Activated naive CD8-positive, alpha-beta T cell treated with anti-CD3 and anti-CD28 coated beads, Interleukin-2, amount 10 ng/mL, durations not matched to agents 7 days and 5 days (primary cell): ENCODE data around the gene DTYMK. TPM values are rescaled to one million over a fixed set of nuclear protein-coding genes. Genes with fewer than 3 reads are reported as not detected.

Source experiments
- ATAC-seq: fragments of 150-1000 bp; cut with Tn5 transposase; one replicate; pipeline ENCODE4 v1.10.0; 2021; ENCODE audit warnings: low read depth, moderate library complexity
- POLR2A ChIA-PET: fragments of 350-600 bp; sonication (Branson Sonifier 250); formaldehyde crosslinking; loops from one replicate; lab custom pipeline; 2021; ENCODE audit warnings: antibody characterized with exemption; lab: Charles Lee
- DNase-seq: peaks from one replicate; pipeline ENCODE4 v3.0.0; 2021
- H3K27ac Mint-ChIP-seq: one replicate; pipeline ENCODE4 v1.8.0; 2022; ENCODE audit warnings: mild to moderate bottlenecking, mixed read lengths
- H3K27me3 Mint-ChIP-seq: one replicate; pipeline ENCODE4 v1.8.0; 2022; ENCODE audit warnings: mild to moderate bottlenecking, moderate library complexity, mixed read lengths
- H3K36me3 Mint-ChIP-seq: one replicate; pipeline ENCODE4 v1.8.0; 2021; ENCODE audit warnings: mild to moderate bottlenecking, mixed read lengths
- H3K4me1 Mint-ChIP-seq: one replicate; pipeline ENCODE4 v1.8.0; 2021; ENCODE audit warnings: mixed read lengths
- H3K4me3 Mint-ChIP-seq: one replicate; pipeline ENCODE4 v1.8.0; 2022; ENCODE audit warnings: mild to moderate bottlenecking, moderate library complexity, mixed read lengths
- H3K9me3 Mint-ChIP-seq: one replicate; pipeline ENCODE4 v1.8.0; 2021; ENCODE audit warnings: mixed read lengths
- total RNA-seq, 2 experiments: library from RNA; stranded (reverse); gene quantifications; one replicate each; pipeline ENCODE4 v1.2.3, GENCODE V29; 2021

Gene DTYMK
- total RNA-seq, 2 experiments from 2014 or later = 56.5 to 67.9 TPM

DNA sequence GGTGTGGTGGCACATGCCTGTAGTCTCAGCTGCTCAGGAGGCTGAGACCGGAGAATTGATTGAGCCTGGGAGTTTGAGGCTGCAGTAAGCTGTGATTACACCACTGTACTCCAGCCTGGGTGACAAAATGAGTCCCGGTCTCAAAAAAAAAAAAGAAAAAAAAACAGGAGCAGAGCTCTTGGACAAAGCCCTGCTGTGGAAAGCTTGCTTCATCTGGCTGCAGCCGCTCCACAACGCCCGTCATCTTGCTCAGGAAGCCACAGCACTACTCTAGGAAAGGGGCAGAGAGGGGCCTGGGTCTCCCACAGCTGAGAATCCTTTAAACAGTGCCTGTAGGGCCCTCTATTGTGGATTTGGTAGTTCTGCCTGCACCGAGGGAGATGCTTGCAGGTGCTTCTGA is 38.2 kb downstream of the DTYMK start:
- ATAC-seq = no peak
- H3K27ac Mint-ChIP-seq = no peak overlapping the region
- H3K4me3 Mint-ChIP-seq = no peak overlapping the region
- H3K9me3 Mint-ChIP-seq = no peaks in the 10 kb centered on the region
- peaks cover 2% of the 10 kb centered on the region for H3K36me3 Mint-ChIP-seq
- POLR2A ChIA-PET = no interaction called here
- DNase-seq = no peak
- H3K4me1 Mint-ChIP-seq = peaks cover 5% of the 10 kb centered on the region
- H3K27me3 Mint-ChIP-seq = no peaks in the 10 kb centered on the region

DNA sequence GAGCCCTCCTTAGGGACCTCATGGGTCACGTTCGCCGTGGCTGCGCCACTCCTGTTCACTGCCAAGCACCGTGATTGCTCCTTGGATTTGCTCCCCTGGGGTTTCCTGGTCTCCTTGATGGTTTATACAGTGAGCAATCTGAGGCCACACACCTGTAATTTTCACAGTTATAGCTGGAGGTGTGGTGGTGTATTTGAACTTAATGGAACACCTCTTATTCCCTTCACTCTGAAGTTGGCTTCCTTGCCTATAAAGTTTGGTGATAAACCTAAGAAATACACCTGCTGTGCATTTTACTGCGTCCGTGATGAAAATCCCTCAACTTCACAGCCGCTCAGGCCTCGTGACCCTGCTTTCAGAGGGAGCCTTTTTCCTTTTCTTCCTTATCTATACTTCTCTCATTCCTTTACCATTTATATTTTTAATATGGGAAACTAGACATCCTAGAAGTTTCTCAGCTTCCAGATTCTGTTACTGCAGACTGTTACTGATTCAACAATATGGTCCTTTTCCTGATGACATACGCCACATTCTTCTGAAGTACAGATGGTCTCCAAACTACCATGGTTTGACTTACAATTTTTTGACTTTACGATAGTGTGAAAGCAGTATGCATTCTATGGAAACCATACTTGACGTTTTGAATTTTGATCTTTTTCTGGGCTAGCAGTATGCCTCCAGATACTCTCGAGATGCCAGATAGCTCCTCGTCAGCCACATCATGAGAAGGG is 40.5 kb downstream of the DTYMK start:
- Mint-ChIP-seq H3K9me3 (no peaks in the 10 kb centered on the region), H3K4me3 (no peak overlapping the region), H3K27me3 (no peaks in the 10 kb centered on the region), H3K4me1 (peaks cover 7% of the 10 kb centered on the region), H3K27ac (no peak overlapping the region), H3K36me3 (peaks cover 2% of the 10 kb centered on the region)
- POLR2A ChIA-PET = interaction anchor here (0.7 kb wide), 1 partner anchor 33 kb away, joined by 3 read pairs; no protein-coding TSS in a partner anchor
- ATAC-seq (no peak), DNase-seq (no peak)

- H3K4me1 Mint-ChIP-seq = peaks cover 11% of the 10 kb centered on the region
Measured at GRCh38 chr2:241645056-241645914, 41.3 kb downstream of the DTYMK start.

DNA sequence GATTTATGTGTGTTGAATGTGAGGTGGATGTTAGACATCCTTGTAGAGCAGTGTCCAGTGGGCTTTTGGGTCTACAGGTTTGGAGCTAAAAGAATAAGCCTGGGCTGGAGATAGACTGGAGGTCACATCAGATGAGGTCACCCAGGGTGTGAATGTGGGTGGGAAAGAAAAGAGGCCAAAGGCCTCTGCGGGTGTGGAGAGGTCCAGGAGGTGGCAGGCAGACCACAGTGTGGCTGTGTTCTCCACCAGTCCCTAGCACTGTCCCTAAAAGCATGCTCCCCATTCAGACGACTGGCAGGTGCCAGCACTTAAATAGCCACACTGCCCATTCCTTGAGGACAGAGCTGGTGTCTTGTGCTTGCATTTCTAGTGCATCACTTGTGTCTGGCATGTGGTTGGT is 45.0 kb downstream of the DTYMK start:
- ATAC-seq (no peak), DNase-seq (no peak)
- H3K27me3 Mint-ChIP-seq = no peaks in the 10 kb centered on the region
- POLR2A ChIA-PET = no interaction called here
- peaks cover 3% of the 10 kb centered on the region for H3K9me3 Mint-ChIP-seq
- H3K27ac Mint-ChIP-seq = no peak overlapping the region
- H3K4me1 Mint-ChIP-seq = peaks cover 23% of the 10 kb centered on the region
- no peak overlapping the region for H3K4me3 Mint-ChIP-seq
- H3K36me3 Mint-ChIP-seq = peaks cover 21% of the 10 kb centered on the region

More at GRCh38 chr2:241645056-241645914, 41.3 kb downstream of the DTYMK start:
- Mint-ChIP-seq H3K36me3 (peaks cover 5% of the 10 kb centered on the region), H3K4me3 (no peak overlapping the region), H3K27ac (no peak overlapping the region), H3K27me3 (no peaks in the 10 kb centered on the region), H3K9me3 (no peaks in the 10 kb centered on the region)
- DNase-seq (no peak), ATAC-seq (no peak)
- POLR2A ChIA-PET = no interaction called here

DNA sequence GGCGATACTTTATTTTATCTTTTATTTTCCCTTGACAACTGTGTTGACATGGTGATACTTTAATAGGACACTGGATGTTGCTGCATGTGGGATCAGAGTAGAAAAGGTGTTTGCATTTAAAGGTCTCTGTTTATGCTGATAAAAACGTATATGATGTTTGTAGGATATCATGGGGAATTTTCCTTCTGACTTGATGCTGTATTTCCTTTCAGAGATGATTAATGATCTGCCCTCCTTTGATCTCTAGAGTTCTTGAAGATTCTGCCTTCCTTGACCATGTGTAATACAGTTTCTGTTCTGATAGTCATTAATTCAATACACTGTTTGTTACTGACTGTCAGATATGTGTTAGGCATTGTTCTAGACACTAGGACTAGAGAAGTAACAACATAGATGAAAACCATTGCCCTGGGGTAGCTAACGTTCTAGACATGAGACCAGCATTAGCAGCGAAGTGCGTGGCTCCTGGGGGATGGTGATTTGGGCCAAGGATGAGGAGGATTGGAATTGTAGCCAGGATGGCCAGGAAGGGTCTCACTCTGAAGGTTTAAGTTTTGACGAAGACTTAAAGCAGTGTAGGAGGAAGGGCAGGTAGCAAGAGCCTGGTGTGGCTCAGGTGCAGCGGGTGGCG is 46.3 kb downstream of the DTYMK start:
- DNase-seq (no peak), ATAC-seq (no peak)
- Mint-ChIP-seq H3K4me3 (no peak overlapping the region), H3K4me1 (peaks cover 32% of the 10 kb centered on the region), H3K9me3 (peaks cover 3% of the 10 kb centered on the region), H3K27me3 (no peaks in the 10 kb centered on the region), H3K36me3 (peaks cover 21% of the 10 kb centered on the region), H3K27ac (no peak overlapping the region)
- POLR2A ChIA-PET = no interaction called here

DNA sequence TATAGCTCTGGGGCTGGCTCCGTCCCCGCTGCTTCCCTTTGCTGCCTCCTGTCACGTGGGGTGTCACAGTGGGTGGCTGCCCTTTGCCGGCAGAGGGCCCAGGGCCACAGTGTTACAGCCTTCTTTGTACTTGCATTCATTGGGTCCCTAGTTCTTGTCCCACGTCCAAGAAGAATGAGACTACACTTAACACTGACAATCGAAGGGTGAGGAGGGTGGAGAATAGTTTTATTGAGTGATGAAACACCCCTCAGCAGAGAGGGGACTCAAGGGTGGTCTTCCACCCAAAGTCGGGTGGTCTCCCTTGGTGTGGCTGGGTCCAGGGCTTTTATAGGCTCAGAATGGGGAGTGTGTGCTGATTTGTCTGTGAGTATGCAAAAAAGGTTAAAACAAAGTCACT is 47.2 kb downstream of the DTYMK start:
- H3K4me1 Mint-ChIP-seq = peaks cover 38% of the 10 kb centered on the region
- peaks cover 21% of the 10 kb centered on the region for H3K36me3 Mint-ChIP-seq
- no peak for ATAC-seq
- no peak overlapping the region for H3K4me3 Mint-ChIP-seq
- no peaks in the 10 kb centered on the region for H3K27me3 Mint-ChIP-seq
- H3K27ac Mint-ChIP-seq = no peak overlapping the region
- peaks cover 3% of the 10 kb centered on the region for H3K9me3 Mint-ChIP-seq
- POLR2A ChIA-PET = interaction anchor here (1.6 kb wide), 1 partner anchor 49 kb away, joined by 3 read pairs; no protein-coding TSS in a partner anchor
- no peak for DNase-seq

GRCh38 chr2:241638940-241639339 is 47.7 kb downstream of the DTYMK start:
- POLR2A ChIA-PET = interaction anchor here (1.6 to 2.1 kb wide), 3 partner anchors 21 to 49 kb away, joined by 3 to 12 read pairs (median 5); no protein-coding TSS in a partner anchor
- ATAC-seq (no peak), DNase-seq (no peak)
- H3K27me3 Mint-ChIP-seq = no peaks in the 10 kb centered on the region
- peak overlapping the region; percentile 93 for H3K4me3 Mint-ChIP-seq
- H3K36me3 Mint-ChIP-seq = peaks cover 21% of the 10 kb centered on the region
- peaks cover 3% of the 10 kb centered on the region for H3K9me3 Mint-ChIP-seq
- H3K27ac Mint-ChIP-seq = no peak overlapping the region
- H3K4me1 Mint-ChIP-seq = peaks cover 38% of the 10 kb centered on the region

DNA sequence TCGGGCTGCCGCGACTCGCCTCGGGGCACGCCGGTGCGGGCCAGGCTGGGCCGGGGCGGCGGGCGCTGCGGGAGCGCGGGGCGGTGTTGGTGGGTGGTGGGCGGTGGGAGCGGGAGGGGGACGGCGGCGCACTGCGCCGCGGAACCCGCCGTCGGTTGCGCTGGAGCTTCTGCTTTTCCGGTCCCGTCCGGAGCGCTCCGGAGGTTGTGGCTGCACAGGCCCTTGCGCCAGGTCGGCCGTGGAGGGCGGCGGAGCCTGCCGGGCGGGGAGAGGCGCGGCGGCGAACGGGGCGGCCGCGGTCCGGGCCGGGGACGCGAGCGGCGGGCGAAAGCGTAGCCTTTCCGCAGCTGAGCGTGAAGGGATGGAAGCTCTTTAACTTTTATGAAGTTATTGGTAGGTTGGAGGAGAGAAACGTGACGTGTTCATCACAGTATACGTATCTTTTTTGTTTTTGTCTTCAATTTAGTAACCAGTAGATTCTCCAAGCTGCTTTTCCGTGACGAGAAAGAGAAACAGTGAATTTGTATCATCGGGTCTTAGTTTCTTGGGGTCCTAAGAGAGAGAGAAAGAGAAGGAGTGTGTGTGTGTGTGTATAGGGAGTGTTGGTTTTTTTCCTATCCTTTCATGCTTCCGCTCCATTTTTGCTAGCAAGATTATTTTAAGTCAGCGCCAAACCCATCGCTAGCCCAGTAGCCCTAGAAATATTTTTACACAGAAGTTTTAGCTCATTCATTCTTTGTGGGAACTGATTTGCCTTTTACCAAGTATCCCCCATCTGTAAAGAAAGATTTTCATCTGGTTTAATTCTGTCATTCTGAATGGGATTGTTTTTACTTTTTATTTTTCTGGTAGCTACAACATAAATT is 48.6 kb downstream of the DTYMK start:
- ATAC-seq (peak; percentile 18), DNase-seq (no peak)
- Mint-ChIP-seq H3K9me3 (peaks cover 3% of the 10 kb centered on the region), H3K36me3 (peaks cover 21% of the 10 kb centered on the region), H3K4me1 (peaks cover 38% of the 10 kb centered on the region), H3K27me3 (no peaks in the 10 kb centered on the region), H3K27ac (peak overlapping the region; percentile 91), H3K4me3 (peak overlapping the region; percentile 93)
- POLR2A ChIA-PET = interaction anchor here (0.6 to 2.1 kb wide), 13 partner anchors 16 to 412 kb away, joined by 3 to 12 read pairs (median 4); partner anchors contain the start of genes D2HGDH, DTYMK and ING5

DNA sequence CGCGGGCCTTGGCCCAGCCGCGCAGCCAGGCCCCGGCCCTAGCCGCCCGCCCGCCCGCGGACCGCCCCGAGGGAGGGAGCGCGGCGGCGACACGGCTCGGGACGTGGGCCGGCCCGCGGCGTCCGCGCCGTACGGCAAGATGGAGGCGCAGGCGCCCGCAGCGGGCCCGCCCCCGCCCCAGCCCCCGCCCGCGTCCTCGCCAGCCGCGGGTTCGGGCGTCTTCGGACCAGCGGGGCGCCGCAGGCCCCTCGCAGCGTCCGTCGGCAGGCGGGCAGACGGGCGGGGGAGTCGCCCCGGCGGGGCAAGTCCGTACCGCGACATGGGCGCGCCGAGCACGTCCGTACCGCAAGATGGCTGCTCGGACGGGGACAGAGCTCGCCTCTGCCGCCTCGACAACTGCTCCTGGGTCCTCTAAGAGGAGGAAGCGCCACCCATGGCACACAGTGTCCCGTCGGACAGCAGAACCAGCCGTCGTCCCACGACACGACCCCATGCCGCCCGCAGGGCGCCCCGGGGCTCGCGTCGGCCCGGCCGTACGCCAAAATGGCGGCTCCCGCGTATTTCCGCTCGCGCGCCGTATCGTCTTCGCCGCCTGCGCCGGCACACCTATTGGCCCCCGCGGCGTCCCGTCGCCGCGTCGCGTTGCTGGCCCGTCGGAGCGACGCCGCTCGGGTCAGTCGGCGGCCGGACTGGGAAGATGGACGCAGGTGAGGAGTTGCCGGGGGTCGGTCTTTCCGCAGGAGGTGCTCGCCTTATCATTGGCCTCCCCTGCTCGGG is 49.4 kb downstream of the DTYMK start, which contains the start of the genes ATG4B and THAP4:
Gene ATG4B, plus strand, starts transcription at position 676 of the 777 bp plus-strand sequence. Its CDS starts 22 bp downstream, at position 698.
Gene THAP4, minus strand, starts transcription at position 141 of the 777 bp plus-strand sequence. CDS start 141 bp downstream, outside the sequence.
- Mint-ChIP-seq H3K4me3 (peak within 1 kb of the TSS; percentile 93), H3K36me3 (peaks cover 23% of the 10 kb centered on the region), H3K27ac (peak within 1 kb of the TSS; percentile 94), H3K27me3 (no peaks in the 10 kb centered on the region), H3K4me1 (peaks cover 38% of the 10 kb centered on the region), H3K9me3 (peaks cover 3% of the 10 kb centered on the region)
- DNase-seq = peak; percentile 88
- peak; percentile 67 for ATAC-seq
- POLR2A ChIA-PET = interaction anchor here (0.6 to 2.1 kb wide), 12 partner anchors 15 to 413 kb away, joined by 3 to 12 read pairs (median 4); partner anchors contain the start of genes D2HGDH, DTYMK and ING5

DNA sequence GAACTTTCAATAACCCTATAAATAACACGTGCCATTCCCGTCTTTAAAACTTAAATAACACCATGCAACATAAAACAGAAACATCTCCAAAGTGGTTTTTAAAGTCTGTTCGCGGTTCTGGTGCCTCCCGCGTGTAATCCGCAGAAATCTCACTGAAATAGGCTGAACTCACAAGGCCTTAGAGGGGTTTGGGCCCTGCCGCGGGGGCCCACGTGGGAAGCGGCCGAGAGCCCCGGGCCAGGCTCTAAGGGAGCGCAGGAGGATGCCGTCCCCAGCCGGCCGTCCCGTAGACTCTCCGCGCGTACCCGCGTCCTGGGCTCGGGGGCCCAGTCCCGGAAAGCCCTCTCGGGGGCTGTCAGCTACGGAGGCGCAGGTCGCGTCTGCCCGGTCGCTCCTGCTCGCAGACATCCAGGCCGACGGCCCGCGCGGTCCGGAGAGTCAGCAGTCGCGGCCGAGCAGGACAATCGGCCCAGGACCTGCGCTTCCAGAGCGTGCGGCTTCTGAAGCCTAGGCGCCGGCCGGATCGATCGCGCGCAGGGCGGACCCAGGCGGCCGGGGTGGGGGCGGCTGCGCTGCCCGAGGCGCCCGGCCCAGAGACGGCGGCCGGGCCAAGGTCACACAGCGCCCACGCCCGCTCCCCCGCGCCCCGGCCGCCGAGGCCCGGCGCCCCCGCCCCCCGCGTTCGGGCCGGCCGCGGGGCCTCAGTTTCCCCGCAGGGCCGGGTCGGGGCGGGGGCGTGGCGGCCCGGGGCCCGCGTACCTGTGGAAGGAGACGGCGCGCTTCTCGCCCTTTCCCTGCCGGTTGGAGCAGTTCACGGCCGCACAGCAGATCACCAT is 50.2 kb downstream of the DTYMK start:
- peak overlapping the region; percentile 67 for H3K27ac Mint-ChIP-seq

DNA sequence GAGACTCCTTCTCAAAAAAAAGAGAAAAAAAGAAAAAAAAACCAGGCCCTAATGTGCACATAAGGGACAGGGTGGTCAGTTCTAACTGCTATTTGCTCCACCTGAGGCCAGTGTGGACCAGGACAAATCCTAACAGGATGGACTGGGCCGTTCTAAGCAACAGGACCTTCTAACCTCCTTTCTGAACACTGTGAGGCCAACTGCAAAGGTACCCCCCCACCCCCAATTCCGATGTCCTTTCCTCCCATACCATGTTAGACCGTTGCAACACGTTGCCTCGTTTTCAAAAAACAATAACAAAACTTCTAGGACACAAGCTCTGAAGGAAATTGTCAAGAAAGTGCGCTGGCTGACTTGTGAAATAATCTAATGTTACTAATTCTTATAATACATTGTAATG is 50.9 kb downstream of the DTYMK start:
- ATAC-seq (no peak), DNase-seq (no peak)
- POLR2A ChIA-PET = no interaction called here
- peak overlapping the region; percentile 67 for H3K27ac Mint-ChIP-seq
- peaks cover 34% of the 10 kb centered on the region for H3K4me1 Mint-ChIP-seq
- peaks cover 24% of the 10 kb centered on the region for H3K36me3 Mint-ChIP-seq
- H3K9me3 Mint-ChIP-seq = peaks cover 3% of the 10 kb centered on the region
- peak overlapping the region; percentile 74 for H3K4me3 Mint-ChIP-seq
- H3K27me3 Mint-ChIP-seq = no peaks in the 10 kb centered on the region

More for the DNA sequence above, 50.2 kb downstream of the DTYMK start:
- Mint-ChIP-seq H3K4me3 (peak overlapping the region; percentile 74), H3K9me3 (peaks cover 3% of the 10 kb centered on the region), H3K36me3 (peaks cover 24% of the 10 kb centered on the region), H3K27me3 (no peaks in the 10 kb centered on the region), H3K4me1 (peaks cover 37% of the 10 kb centered on the region)
- POLR2A ChIA-PET = interaction anchor here (0.6 to 2.1 kb wide), 7 partner anchors 14 to 232 kb away, joined by 3 to 12 read pairs (median 4); partner anchors contain the start of genes D2HGDH and DTYMK
- DNase-seq = peak; percentile 71
- ATAC-seq = peak; percentile 49
